Stomach smooth muscle (tissue), 2 donors: ENCODE results near the gene CER1.

Source experiments
- H3K27ac ChIP-seq: one replicate; pipeline ENCODE4 v1.7.0; 2013; ENCODE audit warnings: mild to moderate bottlenecking, low read length, inconsistent platforms
- H3K27me3 ChIP-seq, 2 donors: one replicate each; pipeline ENCODE4 v1.7.0; 2013; ENCODE audit warnings: low read length in 2 of 2; ENCODE audit not compliant: insufficient read depth in 2 of 2, control insufficient read depth in 1 of 2
- H3K36me3 ChIP-seq, 2 donors: one replicate each; pipeline ENCODE4 v1.7.0; 2013; ENCODE audit warnings: low read length in 2 of 2; ENCODE audit not compliant: control insufficient read depth in 2 of 2, insufficient read depth in 2 of 2
- H3K4me1 ChIP-seq: one replicate; pipeline ENCODE4 v1.7.0; 2013; ENCODE audit warnings: low read length; ENCODE audit not compliant: control insufficient read depth, insufficient read depth
- H3K4me3 ChIP-seq, 2 donors: one replicate each; pipeline ENCODE4 v1.7.0; 2013; ENCODE audit warnings: low read length in 2 of 2
- H3K9ac ChIP-seq, 2 donors: one replicate each; pipeline ENCODE4 v1.7.0; 2013; ENCODE audit warnings: low read length in 2 of 2, mild to moderate bottlenecking in 1 of 2
- H3K9me3 ChIP-seq, 2 donors: one replicate each; pipeline ENCODE4 v1.7.0; 2013; ENCODE audit warnings: low read length in 2 of 2; ENCODE audit not compliant: control insufficient read depth in 2 of 2
- donor health status: healthy.
- donor health status: Pancreatic carcinoma.

The CER1 gene

DNA sequence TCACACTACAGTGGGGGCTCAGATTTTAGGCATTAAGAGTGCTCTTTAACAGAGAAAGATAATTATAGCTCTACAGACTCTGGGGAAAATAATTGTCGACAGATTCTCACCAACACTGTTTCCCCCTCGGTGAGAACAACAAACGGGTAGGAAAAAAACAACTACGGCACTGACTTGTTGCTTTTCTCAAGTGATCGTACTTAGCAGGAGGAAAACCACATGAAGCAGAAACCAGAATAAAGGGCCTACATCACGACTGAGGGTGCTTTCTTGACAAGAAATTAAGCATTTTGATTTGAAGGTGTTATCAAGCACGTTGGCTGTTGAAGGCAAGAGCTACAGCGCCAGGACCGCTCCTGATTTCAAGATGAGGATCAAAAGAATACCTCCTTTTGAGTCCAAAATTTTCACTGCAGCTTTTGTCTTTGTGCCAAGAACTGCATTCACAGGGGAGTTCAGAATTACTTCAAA, 27.2 kb upstream of the CER1 start:
- Histone ChIP-seq H3K27me3 (no peaks in the 10 kb centered on the region), H3K9me3 (no peaks in the 10 kb centered on the region), H3K4me1 (no peaks in the 10 kb centered on the region), H3K9ac (no peak overlapping the region), H3K27ac (no peak overlapping the region), H3K4me3 (no peak overlapping the region), H3K36me3 (no peaks in the 10 kb centered on the region)

DNA sequence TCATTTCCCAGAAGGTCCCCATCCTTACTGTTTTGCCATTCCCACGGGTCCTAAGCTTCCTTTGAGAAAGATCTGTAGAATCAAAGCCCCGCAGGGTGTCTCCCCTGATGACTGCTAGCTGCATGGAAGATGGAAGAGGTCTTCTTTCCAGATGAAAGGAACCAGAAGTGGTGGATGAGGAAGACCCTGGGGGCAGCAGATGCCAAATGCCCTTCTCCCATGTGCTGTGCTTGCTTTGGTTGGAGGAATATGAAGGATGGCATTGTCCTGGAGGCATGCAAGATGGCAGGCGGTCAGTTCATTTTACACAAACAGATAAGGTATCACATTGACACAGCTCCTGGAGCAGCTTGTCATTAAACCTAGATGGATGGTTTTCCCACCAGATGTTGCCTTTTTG, 25.8 kb upstream of the CER1 start:
- H3K4me1 ChIP-seq = no peaks in the 10 kb centered on the region

DNA sequence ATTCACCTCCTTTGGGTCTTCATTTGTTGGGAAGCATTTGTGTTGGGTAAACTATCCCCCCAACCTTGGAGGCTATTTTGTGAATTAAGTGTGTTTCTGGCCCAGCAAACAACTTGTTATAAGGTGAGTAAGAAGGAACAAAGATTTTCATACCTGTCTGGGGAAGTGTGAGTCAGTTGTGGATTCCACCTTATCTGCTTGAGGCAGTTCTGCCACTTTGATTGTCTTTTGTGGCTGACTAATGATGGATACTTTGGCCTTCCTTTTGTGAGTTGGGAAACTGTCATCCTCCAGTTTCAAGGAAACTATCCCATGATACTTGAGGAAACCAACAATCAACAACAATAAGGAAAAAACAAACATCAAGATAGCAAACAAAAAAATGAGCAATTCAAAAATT, 24.6 kb upstream of the CER1 start:
- no peaks in the 10 kb centered on the region for H3K36me3 ChIP-seq
- H3K4me1 ChIP-seq = no peaks in the 10 kb centered on the region
- no peaks in the 10 kb centered on the region for H3K27me3 ChIP-seq

More for the DNA sequence above, 25.8 kb upstream of the CER1 start:
- no peak overlapping the region for H3K27ac ChIP-seq
- H3K27me3 ChIP-seq = no peaks in the 10 kb centered on the region
- no peak overlapping the region for H3K9ac ChIP-seq
- H3K36me3 ChIP-seq = no peaks in the 10 kb centered on the region
- no peaks in the 10 kb centered on the region for H3K9me3 ChIP-seq
- no peak overlapping the region for H3K4me3 ChIP-seq

DNA sequence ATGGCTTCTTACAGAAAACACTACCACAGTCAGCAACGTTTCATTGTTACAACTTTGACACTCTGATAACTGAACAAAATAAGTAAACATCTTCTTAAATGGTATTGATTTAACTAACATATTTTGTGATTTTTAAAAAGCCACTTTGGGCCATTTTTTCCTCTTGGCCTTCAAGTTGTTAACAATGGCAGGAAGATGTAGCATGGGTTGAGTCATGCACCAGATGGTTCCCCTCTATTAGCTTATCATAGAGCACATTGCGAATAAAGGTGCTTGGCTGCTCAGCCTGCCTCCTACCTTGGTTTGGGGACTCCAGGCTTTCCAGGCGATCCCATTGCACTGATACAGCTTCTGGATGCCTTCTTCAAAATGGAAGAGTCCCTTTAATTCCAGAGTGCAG, 24.1 kb upstream of the CER1 start:
- Histone ChIP-seq H3K36me3 (no peaks in the 10 kb centered on the region), H3K9ac (no peak overlapping the region), H3K27me3 (no peaks in the 10 kb centered on the region), H3K4me3 (no peak overlapping the region), H3K27ac (no peak overlapping the region), H3K4me1 (no peaks in the 10 kb centered on the region), H3K9me3 (no peaks in the 10 kb centered on the region)

More for the DNA sequence above, 24.6 kb upstream of the CER1 start:
- no peak overlapping the region for H3K9ac ChIP-seq
- H3K9me3 ChIP-seq = no peaks in the 10 kb centered on the region
- no peak overlapping the region for H3K4me3 ChIP-seq
- H3K27ac ChIP-seq = no peak overlapping the region

DNA sequence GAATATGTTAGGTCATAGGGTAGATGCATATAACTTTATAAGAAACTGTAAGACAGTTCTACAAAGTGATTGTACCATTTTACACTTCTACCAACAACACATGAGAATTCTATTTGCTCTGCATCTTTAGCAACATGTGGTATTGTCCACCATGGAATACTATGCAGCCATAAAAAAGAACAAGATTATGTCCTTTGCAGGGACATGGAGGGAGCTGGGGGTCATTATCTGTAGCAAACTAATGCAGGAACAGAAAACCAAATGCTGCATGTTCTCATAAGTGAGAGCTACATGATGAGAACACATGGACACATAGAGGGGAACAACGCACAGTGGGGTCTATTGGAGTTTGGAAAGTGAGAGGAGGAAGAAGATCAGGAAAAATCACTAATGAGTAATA, 22.2 kb upstream of the CER1 start:
- H3K27me3 ChIP-seq = no peaks in the 10 kb centered on the region
- no peak overlapping the region for H3K9ac ChIP-seq
- no peak overlapping the region for H3K27ac ChIP-seq
- H3K36me3 ChIP-seq = no peaks in the 10 kb centered on the region
- H3K9me3 ChIP-seq = no peaks in the 10 kb centered on the region
- H3K4me1 ChIP-seq = no peaks in the 10 kb centered on the region
- H3K4me3 ChIP-seq = no peak overlapping the region

DNA sequence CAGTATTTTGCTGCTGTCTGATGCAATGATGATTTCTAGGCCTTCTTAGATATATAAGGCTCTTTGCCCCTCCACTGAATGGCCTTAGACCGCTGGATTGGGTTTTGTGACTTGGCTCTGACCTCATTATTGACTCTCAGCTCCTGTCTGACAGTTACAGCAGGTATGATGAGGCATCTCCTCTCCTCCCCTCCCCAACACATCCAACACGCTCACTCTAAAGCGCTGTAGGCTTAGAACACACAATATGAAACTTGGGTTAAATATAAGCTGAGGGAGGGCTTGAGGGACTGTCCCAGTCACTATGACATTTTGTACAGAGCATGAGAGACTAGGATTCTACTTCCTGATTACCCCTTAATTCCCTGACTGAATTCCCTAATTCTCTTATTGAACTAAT, 18.8 kb upstream of the CER1 start:
- no peak overlapping the region for H3K27ac ChIP-seq
- H3K36me3 ChIP-seq = no peaks in the 10 kb centered on the region
- H3K4me1 ChIP-seq = no peaks in the 10 kb centered on the region
- H3K9ac ChIP-seq = no peak overlapping the region
- H3K27me3 ChIP-seq = no peaks in the 10 kb centered on the region
- no peak overlapping the region for H3K4me3 ChIP-seq
- no peaks in the 10 kb centered on the region for H3K9me3 ChIP-seq

DNA sequence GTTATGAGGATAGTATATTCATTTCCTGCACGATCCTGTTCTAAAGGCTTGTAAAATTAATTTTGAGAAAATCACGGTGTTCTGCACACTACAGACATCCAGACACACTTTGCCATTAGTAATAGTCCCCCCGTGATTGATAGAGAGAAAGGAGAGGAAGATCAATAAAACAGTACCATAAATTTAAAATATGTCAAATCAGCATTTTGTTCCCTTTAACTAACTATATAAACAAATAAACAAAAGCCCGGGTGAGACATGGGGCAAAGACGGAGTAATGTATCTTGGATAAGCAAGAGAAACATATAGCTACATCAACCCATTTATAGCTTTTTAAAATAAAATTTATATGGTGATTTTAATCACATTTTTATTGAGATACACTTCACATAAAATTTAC, 10.6 kb upstream of the CER1 start:
- Histone ChIP-seq H3K4me3 (no peak overlapping the region), H3K9me3 (no peaks in the 10 kb centered on the region), H3K4me1 (no peaks in the 10 kb centered on the region), H3K36me3 (no peaks in the 10 kb centered on the region), H3K27me3 (no peaks in the 10 kb centered on the region), H3K9ac (no peak overlapping the region), H3K27ac (no peak overlapping the region)

DNA sequence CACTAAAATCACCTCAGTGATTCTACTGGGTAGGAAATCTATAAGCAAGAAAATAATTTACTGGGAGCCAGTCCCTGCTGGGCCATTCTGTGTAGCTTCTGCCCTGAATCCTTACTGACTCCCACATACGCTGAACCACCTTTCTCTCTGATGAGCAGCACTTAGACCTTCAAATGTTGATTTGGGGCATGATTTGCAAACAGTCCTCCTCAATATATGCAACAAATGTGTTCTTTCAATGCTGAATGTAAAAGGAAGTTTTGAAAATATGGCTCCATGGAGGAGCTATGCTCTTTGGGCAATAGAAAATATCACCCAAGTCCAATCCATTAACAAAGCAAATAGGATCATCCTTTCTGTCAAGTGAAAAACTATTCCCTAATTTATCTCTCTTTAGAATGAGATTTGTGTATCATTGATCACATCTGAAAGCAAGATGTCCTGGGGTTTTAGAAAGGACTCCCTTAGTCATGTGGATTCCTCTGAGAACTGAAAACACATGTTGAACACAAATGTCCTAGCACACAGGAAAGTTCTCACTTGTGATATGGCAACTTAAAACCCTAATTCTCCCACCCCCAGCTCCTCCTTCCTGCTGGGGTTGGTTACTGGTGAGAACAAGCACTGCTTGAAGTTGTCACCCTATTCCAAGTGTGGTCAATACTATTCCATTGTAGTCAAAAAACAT, 8.9 kb upstream of the CER1 start:
- H3K36me3 ChIP-seq = no peaks in the 10 kb centered on the region
- no peaks in the 10 kb centered on the region for H3K9me3 ChIP-seq
- no peaks in the 10 kb centered on the region for H3K27me3 ChIP-seq
- no peak overlapping the region for H3K9ac ChIP-seq
- no peaks in the 10 kb centered on the region for H3K4me1 ChIP-seq
- no peak overlapping the region for H3K4me3 ChIP-seq
- no peak overlapping the region for H3K27ac ChIP-seq

DNA sequence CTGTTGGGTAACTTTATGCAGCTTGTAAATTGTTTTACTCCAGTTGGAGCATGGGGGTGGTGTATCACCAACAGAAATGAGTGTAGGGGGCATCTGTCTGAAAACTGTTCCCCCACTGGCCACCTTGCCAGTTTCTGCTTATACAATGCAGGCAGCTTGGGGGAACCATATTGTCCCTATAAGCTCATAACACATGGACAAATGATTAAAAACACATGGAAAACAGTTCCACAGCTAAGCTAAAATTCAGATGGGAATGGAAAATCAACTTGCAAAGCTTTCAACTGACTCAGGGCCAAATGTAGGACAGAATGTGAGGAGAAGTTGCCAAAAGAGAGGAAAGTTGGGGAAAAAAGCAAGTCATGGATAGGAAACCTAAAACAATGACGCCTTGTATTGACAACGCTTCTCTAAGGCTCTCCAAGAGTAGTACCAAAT, 7.9 kb upstream of the CER1 start:
- Histone ChIP-seq H3K4me1 (no peaks in the 10 kb centered on the region), H3K27ac (no peak overlapping the region), H3K9me3 (no peaks in the 10 kb centered on the region), H3K4me3 (no peak overlapping the region), H3K9ac (no peak overlapping the region), H3K36me3 (no peaks in the 10 kb centered on the region), H3K27me3 (no peaks in the 10 kb centered on the region)

DNA sequence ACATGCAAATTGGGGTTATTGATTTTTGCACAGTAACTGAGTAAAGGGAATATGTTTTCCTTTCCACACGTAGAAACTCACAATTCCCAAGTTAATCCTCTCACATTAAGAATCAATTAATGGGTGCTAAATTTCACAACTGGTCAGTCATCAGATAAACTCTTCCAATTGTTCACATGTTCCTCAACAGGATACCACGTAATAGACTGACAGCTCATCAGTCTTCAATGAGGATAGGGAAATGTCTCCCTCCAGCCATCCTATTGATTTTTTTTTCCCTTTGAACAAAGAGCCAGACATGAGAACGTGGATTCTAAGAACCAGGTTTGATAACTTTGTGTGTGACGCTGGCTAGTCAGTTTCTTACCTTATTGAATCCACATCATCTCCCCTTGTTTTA, 768 bp upstream of the CER1 start:
- Histone ChIP-seq H3K36me3 (no peaks in the 10 kb centered on the region), H3K27ac (no peak overlapping the region), H3K4me1 (no peaks in the 10 kb centered on the region), H3K4me3 (no peak overlapping the region), H3K9ac (no peak overlapping the region), H3K9me3 (no peaks in the 10 kb centered on the region), H3K27me3 (no peaks in the 10 kb centered on the region)

DNA sequence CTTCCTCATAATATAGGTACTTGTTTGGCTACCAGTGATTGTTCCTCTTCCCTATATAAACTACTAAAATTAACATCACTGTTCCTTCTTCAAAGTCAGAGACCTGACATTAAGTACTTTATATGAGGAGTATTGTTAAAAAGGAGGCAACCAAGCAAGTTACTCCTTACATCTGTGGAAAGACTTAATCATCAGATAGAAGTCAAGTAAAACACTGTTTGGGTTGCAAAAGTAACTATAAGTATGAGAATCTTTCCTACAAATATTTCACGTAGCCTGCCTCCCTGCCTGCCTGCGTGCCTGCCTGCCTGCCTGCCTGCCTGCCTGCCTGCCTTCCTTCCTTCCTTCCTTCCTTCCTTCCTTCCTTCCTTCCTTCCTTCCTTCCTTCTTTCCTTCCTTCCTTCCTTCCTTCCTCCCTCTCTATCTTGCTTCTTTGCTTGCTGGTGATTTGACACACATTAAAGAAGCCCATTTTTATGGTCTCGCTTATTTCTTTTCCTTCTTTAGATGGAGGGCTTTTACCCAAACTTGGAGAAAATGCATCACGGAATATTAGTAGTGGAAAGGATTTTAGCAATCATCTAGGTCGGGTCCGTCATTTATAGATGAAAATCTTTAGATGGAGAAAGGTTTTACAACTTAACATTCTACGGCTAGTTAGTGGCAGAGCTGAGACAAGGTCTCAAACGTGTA, 3.2 kb downstream of the CER1 start:
- Histone ChIP-seq H3K27me3 (no peaks in the 10 kb centered on the region), H3K9me3 (no peaks in the 10 kb centered on the region), H3K27ac (no peak overlapping the region), H3K4me1 (no peaks in the 10 kb centered on the region), H3K36me3 (no peaks in the 10 kb centered on the region), H3K4me3 (no peak overlapping the region), H3K9ac (no peak overlapping the region)
